GM10248 (cell line): ENCODE data around the gene PLOD1.
"Not testable (repeated sequence)": the region's sequence is repeated elsewhere in the genome, so short reads cannot be mapped to it uniquely, and the experiment has no call there.

Experiments
- CTCF ChIA-PET: fragments of 300-600 bp; sonication (Branson Sonifier 250); formaldehyde crosslinking; extraction: SDS; loops from one replicate; lab custom pipeline; 2021; ENCODE audit warnings: antibody characterized with exemption; lab: Yijun Ruan, JAX
- POLR2A ChIA-PET: fragments of 350-650 bp; sonication (Branson Sonifier 250); formaldehyde crosslinking; extraction: SDS; loops from one replicate; lab custom pipeline; 2020; ENCODE audit warnings: antibody characterized with exemption; lab: Yijun Ruan, JAX
- DNase-seq: peaks from one replicate; pipeline ENCODE4 v3.0.0; 2012; ENCODE audit errors: extremely low spot score
- CTCF ChIP-seq: IDR thresholded peaks from 2 replicates; pipeline ENCODE4 v1.5.1; 2012; ENCODE audit warnings: mild to moderate bottlenecking, low read depth; ENCODE audit errors: extremely low read depth, missing control alignments, control extremely low read depth

Gene PLOD1

GRCh38 chr1:11923069-11923826, 11.3 kb upstream of the PLOD1 start:
- POLR2A ChIA-PET = no interaction called here

GRCh38 chr1:11923827-11924113, 10.7 kb upstream of the PLOD1 start:
- CTCF ChIA-PET = no interaction called here
- POLR2A ChIA-PET = no interaction called here
- no peak for DNase-seq
- TF ChIP-seq CTCF = no peak

More at GRCh38 chr1:11923069-11923826, 11.3 kb upstream of the PLOD1 start:
- CTCF ChIA-PET = no interaction called here
- no peak for DNase-seq
- TF ChIP-seq CTCF = no peak

GRCh38 chr1:11924334-11925195, 10.0 kb upstream of the PLOD1 start:
- DNase-seq = peak; percentile 58
- POLR2A ChIA-PET = interaction anchor here (2.3 kb wide), 1 partner anchor 16 kb away, joined by 53 read pairs; no protein-coding TSS in a partner anchor
- CTCF ChIA-PET = interaction anchor here (0.9 to 1.5 kb wide), 2 partner anchors 9 to 13 kb away, joined by 3 to 4 read pairs; no protein-coding TSS in a partner anchor
- no peak for TF ChIP-seq CTCF

GRCh38 chr1:11925196-11925937, 9.2 kb upstream of the PLOD1 start:
- ChIA-PET POLR2A (interaction anchor here (2.3 kb wide), 1 partner anchor 17 kb away, joined by 53 read pairs; no protein-coding TSS in a partner anchor), CTCF (interaction anchor here (0.9 to 1.5 kb wide), 2 partner anchors 10 to 14 kb away, joined by 3 to 4 read pairs; no protein-coding TSS in a partner anchor)
- DNase-seq = not testable (repeated sequence)

- no peak for TF ChIP-seq CTCF
- ChIA-PET POLR2A (interaction anchor here (1.0 to 2.3 kb wide), 2 partner anchors 17 to 56 kb away, joined by 5 to 53 read pairs; no protein-coding TSS in a partner anchor), CTCF (interaction anchor here (1.5 kb wide), 1 partner anchor 14 kb away, joined by 4 read pairs; no protein-coding TSS in a partner anchor)
- no peak for DNase-seq
Observed at GRCh38 chr1:11925938-11926292, 8.6 kb upstream of the PLOD1 start.

- DNase-seq = no peak
- ChIA-PET POLR2A (interaction anchor here (4.7 kb wide), 1 partner anchor 19 kb away, joined by 40 read pairs; no protein-coding TSS in a partner anchor), CTCF (no interaction called here)
- TF ChIP-seq CTCF = no peak
Observed at GRCh38 chr1:11927866-11928592, 6.5 kb upstream of the PLOD1 start.
